ENCODE measurements around the gene LDHA. TPM values are rescaled to one million over a fixed set of nuclear protein-coding genes. Genes with fewer than 3 reads are reported as not detected.

LDHA gene
- total and polyA plus RNA-seq, 9 of the 15 experiments (the other 6 are each of a cell fraction or from before 2014, with no cell fraction given): 535 to 3,001 (median 926) TPM

DNA sequence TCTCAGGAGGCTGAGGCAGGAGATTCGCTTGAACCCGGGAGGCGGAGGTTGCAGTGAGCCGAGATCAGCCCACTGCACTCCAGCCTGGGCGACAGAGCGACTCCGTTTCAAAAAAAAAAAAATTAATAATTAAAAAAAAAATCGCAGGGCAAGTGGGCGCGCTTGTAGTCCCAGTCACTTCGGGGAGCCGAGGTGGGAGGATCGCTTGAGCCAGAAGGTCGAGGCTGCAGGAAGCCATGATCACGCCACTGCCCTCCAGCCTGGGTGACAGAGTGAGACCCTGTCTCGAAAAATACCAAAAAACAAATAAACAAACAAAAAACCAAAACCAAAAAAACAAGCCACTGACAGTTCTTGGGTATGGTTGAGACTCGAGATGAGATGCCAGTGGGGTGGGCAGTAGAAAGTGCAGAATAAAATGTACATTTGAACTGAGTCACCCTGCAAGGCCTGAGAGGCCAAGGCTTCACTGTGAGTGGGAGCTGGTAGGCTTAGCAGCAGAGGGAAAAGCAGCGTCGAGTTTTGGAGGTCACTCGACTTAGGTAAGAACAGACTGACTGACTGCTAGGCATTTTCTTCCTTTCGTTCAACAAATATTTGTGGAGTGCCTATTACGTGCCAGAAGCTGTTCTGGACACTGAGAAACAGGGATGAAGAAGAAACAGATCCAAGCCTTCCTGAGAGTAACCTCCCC lies 635 bp upstream of the LDHA start:
- intact Hi-C loops (cut with micrococcal nuclease): loop anchor here (10.0 kb wide), 1 partner anchor 251 kb away; no protein-coding TSS in a partner anchor
- TF ChIP-seq, protein P1, sequence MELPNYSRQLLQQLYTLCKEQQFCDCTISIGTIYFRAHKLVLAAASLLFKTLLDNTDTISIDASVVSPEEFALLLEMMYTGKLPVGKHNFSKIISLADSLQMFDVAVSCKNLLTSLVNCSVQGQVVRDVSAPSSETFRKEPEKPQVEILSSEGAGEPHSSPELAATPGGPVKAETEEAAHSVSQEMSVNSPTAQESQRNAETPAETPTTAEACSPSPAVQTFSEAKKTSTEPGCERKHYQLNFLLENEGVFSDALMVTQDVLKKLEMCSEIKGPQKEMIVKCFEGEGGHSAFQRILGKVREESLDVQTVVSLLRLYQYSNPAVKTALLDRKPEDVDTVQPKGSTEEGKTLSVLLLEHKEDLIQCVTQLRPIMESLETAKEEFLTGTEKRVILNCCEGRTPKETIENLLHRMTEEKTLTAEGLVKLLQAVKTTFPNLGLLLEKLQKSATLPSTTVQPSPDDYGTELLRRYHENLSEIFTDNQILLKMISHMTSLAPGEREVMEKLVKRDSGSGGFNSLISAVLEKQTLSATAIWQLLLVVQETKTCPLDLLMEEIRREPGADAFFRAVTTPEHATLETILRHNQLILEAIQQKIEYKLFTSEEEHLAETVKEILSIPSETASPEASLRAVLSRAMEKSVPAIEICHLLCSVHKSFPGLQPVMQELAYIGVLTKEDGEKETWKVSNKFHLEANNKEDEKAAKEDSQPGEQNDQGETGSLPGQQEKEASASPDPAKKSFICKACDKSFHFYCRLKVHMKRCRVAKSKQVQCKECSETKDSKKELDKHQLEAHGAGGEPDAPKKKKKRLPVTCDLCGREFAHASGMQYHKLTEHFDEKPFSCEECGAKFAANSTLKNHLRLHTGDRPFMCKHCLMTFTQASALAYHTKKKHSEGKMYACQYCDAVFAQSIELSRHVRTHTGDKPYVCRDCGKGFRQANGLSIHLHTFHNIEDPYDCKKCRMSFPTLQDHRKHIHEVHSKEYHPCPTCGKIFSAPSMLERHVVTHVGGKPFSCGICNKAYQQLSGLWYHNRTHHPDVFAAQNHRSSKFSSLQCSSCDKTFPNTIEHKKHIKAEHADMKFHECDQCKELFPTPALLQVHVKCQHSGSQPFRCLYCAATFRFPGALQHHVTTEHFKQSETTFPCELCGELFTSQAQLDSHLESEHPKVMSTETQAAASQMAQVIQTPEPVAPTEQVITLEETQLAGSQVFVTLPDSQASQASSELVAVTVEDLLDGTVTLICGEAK (IDR thresholded peaks at IDR 0.05): peak; percentile 41
- TF ChIP-seq, protein P1 (CRISPR knock-in tag; IDR thresholded peaks at IDR 0.05): no peak
- TF ChIP-seq ZNF589 (CRISPR knock-in tag; IDR thresholded peaks at IDR 0.05; ENCODE audit: low read depth): peak; percentile 75
- 0 out of 2 replicates have a peak, but pooled peaks have one; percentile 33 for TF ChIP-seq MECOM (CRISPR knock-in tag; IDR thresholded peaks at IDR 0.05)
- no peak for TF ChIP-seq ELF1 (tag; IDR thresholded peaks at IDR 0.05)
- TF ChIP-seq SFPQ (IDR thresholded peaks at IDR 0.05; ENCODE audit: low read depth, low read length): no peak
- peak; percentile 66; the same call in 1 of the 2 replicates for TF ChIP-seq MIER1 (IDR thresholded peaks at IDR 0.05; ENCODE audit: low read depth)
- TF ChIP-seq, protein P2, sequence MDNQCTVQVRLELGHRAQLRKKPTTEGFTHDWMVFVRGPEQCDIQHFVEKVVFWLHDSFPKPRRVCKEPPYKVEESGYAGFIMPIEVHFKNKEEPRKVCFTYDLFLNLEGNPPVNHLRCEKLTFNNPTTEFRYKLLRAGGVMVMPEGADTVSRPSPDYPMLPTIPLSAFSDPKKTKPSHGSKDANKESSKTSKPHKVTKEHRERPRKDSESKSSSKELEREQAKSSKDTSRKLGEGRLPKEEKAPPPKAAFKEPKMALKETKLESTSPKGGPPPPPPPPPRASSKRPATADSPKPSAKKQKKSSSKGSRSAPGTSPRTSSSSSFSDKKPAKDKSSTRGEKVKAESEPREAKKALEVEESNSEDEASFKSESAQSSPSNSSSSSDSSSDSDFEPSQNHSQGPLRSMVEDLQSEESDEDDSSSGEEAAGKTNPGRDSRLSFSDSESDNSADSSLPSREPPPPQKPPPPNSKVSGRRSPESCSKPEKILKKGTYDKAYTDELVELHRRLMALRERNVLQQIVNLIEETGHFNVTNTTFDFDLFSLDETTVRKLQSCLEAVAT (IDR thresholded peaks at IDR 0.05): peak in 1 of 2 experiments; percentile 71; a peak in 2 of 4 replicates

More for the DNA sequence above, 635 bp upstream of the LDHA start:
- Histone ChIP-seq H3K9ac (ENCODE audit: insufficient read depth in 1 of 2, low read depth in 2 of 2, low read length in 2 of 2) (peak overlapping the region; percentile 84 to 97), H3K9me3 (replicated peaks; ENCODE audit: control insufficient read depth, insufficient read depth, low read depth, low read length) (no peaks in the 10 kb centered on the region), H3K27me3 (ENCODE audit: control insufficient read depth in 2 of 2, insufficient read depth in 2 of 2, low read length in 2 of 2) (no peaks in the 10 kb centered on the region), H3K4me1 (replicated peaks in 1 of 2; ENCODE audit: control insufficient read depth in 2 of 2, insufficient read depth in 2 of 2, low read length in 2 of 2) (peaks cover 13 to 21% of the 10 kb centered on the region in 2 experiments), H2AFZ (ENCODE audit: low read depth, low read length) (peak overlapping the region; percentile 92), H3K36me3 (ENCODE audit: control insufficient read depth, insufficient read depth, low read length) (peaks cover 35% of the 10 kb centered on the region), H3K4me3 (peak overlapping the region; percentile 79), H3K4me2 (ENCODE audit: insufficient read depth, low read length) (peak overlapping the region; percentile 79), H4K20me1 (replicated peaks; ENCODE audit: control insufficient read depth, insufficient read depth, low read length) (peaks cover 28% of the 10 kb centered on the region), H3K27ac (ENCODE audit: extremely low read depth, low read depth, low read length) (peak overlapping the region; percentile 94), H3K9me1 (ENCODE audit: control insufficient read depth, insufficient read depth, low read length) (no peaks in the 10 kb centered on the region), H3K79me2 (ENCODE audit: control insufficient read depth, insufficient read depth, low read length) (peaks cover 49% of the 10 kb centered on the region)
- 56% methylated on average over 22 of the region's 22 CpGs for WGBS (ENCODE audit: insufficient coverage, low coverage, missing lambda C conversion rate)
- CTCF ChIA-PET (ENCODE audit: low intra/inter-chr PET ratio): interaction anchor here (0.6 kb wide), 1 partner anchor 123 kb away, joined by 3 read pairs; no protein-coding TSS in a partner anchor
- ATAC-seq (peak; percentile 5; the same call in 2 of the 3 replicates), FAIRE-seq (no peak), DNase-seq (ENCODE audit: extremely low read depth in 1 of 4, low spot score in 3 of 4) (peak in 2 of 4 experiments; percentile 30 to 63)
- POLR2A ChIA-PET: interaction anchor here (0.6 to 3.0 kb wide), 21 partner anchors 10 to 1690 kb away, joined by 3 to 45 read pairs (median 4); partner anchors contain the start of genes HPS5 and TSG101
- BruUV-seq (replicated peaks): TSS peak; percentile 91
- in situ Hi-C loops (cut with MboI): no loop called here
